ENCODE results near the gene MMADHC. TPM values are rescaled to one million over a fixed set of nuclear protein-coding genes. Genes with fewer than 3 reads are reported as not detected.

The MMADHC gene
- total RNA-seq, 3 donors from 2014 or later: 84.2 to 111 (median 109) TPM

GRCh38 chr2:149625671-149626070 lies 38.1 kb upstream of the MMADHC start:
- TF ChIP-seq, protein P1, sequence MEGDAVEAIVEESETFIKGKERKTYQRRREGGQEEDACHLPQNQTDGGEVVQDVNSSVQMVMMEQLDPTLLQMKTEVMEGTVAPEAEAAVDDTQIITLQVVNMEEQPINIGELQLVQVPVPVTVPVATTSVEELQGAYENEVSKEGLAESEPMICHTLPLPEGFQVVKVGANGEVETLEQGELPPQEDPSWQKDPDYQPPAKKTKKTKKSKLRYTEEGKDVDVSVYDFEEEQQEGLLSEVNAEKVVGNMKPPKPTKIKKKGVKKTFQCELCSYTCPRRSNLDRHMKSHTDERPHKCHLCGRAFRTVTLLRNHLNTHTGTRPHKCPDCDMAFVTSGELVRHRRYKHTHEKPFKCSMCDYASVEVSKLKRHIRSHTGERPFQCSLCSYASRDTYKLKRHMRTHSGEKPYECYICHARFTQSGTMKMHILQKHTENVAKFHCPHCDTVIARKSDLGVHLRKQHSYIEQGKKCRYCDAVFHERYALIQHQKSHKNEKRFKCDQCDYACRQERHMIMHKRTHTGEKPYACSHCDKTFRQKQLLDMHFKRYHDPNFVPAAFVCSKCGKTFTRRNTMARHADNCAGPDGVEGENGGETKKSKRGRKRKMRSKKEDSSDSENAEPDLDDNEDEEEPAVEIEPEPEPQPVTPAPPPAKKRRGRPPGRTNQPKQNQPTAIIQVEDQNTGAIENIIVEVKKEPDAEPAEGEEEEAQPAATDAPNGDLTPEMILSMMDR (IDR thresholded peaks at IDR 0.05): no peak
- no peak for TF ChIP-seq POLR2A (IDR thresholded peaks at IDR 0.05)
- TF ChIP-seq POLR2AphosphoS5 (IDR thresholded peaks at IDR 0.05): no peak
- H3K4me1 ChIP-seq: no peaks in the 10 kb centered on the region
- no peaks in the 10 kb centered on the region for H3K27me3 ChIP-seq
- DNase-seq (ENCODE audit: low spot score in 2 of 2): no peak
- no peaks in the 10 kb centered on the region for H3K9me3 ChIP-seq
- intact Hi-C loops (cut with DNase I; ENCODE audit: low total_unique reads): no loop called here
- H3K27ac ChIP-seq: no peak overlapping the region
- no peaks in the 10 kb centered on the region for H3K36me3 ChIP-seq
- no peak overlapping the region for H3K4me3 ChIP-seq

- TF ChIP-seq, protein P1 (IDR thresholded peaks at IDR 0.05): no peak
- TF ChIP-seq POLR2AphosphoS5 (IDR thresholded peaks at IDR 0.05) (no peak), POLR2A (IDR thresholded peaks at IDR 0.05) (no peak)
- H3K9me3 ChIP-seq: no peaks in the 10 kb centered on the region
- no peaks in the 10 kb centered on the region for H3K36me3 ChIP-seq
- no peak for DNase-seq (ENCODE audit: low spot score in 2 of 2)
- no peak overlapping the region for H3K27ac ChIP-seq
- intact Hi-C loops (cut with DNase I; ENCODE audit: low total_unique reads): no loop called here
- H3K4me3 ChIP-seq: no peak overlapping the region
- H3K4me1 ChIP-seq: no peaks in the 10 kb centered on the region
- H3K27me3 ChIP-seq: no peaks in the 10 kb centered on the region
Measured at GRCh38 chr2:149625271-149625670, 37.7 kb upstream of the MMADHC start.

DNA sequence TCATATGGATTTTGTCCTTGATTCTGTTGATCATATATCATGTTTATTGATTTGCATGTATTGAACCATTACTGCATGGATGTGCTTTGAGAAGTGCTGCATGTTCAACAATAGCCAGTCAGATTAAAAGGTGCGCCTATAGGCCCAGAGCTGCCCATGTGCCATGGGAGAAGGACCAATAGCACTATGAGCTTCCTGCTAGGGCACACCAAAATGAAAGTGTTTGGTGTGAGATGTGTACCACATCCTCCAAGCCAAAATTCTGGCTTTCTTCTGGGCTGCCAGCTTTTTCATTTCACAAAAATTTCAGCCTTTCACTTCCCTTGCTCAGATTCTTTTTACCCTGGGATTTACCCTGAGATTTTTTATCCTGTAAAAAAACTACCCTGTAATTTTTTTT lies 34.8 kb upstream of the MMADHC start:
- DNase-seq (ENCODE audit: low spot score in 2 of 2): no peak
- H3K36me3 ChIP-seq: no peaks in the 10 kb centered on the region
- TF ChIP-seq POLR2AphosphoS5 (IDR thresholded peaks at IDR 0.05): no peak
- TF ChIP-seq, protein P1 (IDR thresholded peaks at IDR 0.05): no peak
- TF ChIP-seq POLR2A (IDR thresholded peaks at IDR 0.05): no peak
- H3K27ac ChIP-seq: no peak overlapping the region
- intact Hi-C loops (cut with DNase I; ENCODE audit: low total_unique reads): no loop called here
- H3K4me1 ChIP-seq: no peaks in the 10 kb centered on the region
- no peak overlapping the region for H3K4me3 ChIP-seq
- H3K27me3 ChIP-seq: no peaks in the 10 kb centered on the region
- H3K9me3 ChIP-seq: no peaks in the 10 kb centered on the region

- intact Hi-C loops (cut with DNase I; ENCODE audit: low total_unique reads): no loop called here
- no peaks in the 10 kb centered on the region for H3K9me3 ChIP-seq
- H3K27ac ChIP-seq: no peak overlapping the region
- no peaks in the 10 kb centered on the region for H3K27me3 ChIP-seq
- H3K36me3 ChIP-seq: no peaks in the 10 kb centered on the region
- DNase-seq (ENCODE audit: low spot score in 2 of 2): no peak
- TF ChIP-seq POLR2A (IDR thresholded peaks at IDR 0.05) (no peak), POLR2AphosphoS5 (IDR thresholded peaks at IDR 0.05) (no peak)
- TF ChIP-seq, protein P1 (IDR thresholded peaks at IDR 0.05): no peak
- no peaks in the 10 kb centered on the region for H3K4me1 ChIP-seq
- H3K4me3 ChIP-seq: no peak overlapping the region
Measured at GRCh38 chr2:149617476-149617875, 29.9 kb upstream of the MMADHC start.

- no peaks in the 10 kb centered on the region for H3K4me1 ChIP-seq
- intact Hi-C loops (cut with DNase I; ENCODE audit: low total_unique reads): no loop called here
Measured at GRCh38 chr2:149616681-149617456, 29.3 kb upstream of the MMADHC start.

More at GRCh38 chr2:149616681-149617456, 29.3 kb upstream of the MMADHC start:
- H3K36me3 ChIP-seq: no peaks in the 10 kb centered on the region
- no peak for TF ChIP-seq POLR2AphosphoS5 (IDR thresholded peaks at IDR 0.05)
- TF ChIP-seq, protein P1 (IDR thresholded peaks at IDR 0.05): no peak
- no peak for TF ChIP-seq POLR2A (IDR thresholded peaks at IDR 0.05)
- no peaks in the 10 kb centered on the region for H3K27me3 ChIP-seq
- no peak overlapping the region for H3K4me3 ChIP-seq
- no peaks in the 10 kb centered on the region for H3K9me3 ChIP-seq
- DNase-seq (ENCODE audit: low spot score in 2 of 2): no peak
- H3K27ac ChIP-seq: no peak overlapping the region
